OCI-LY3 (cell line): Measurements from ENCODE around the gene SYNPO2.

Experiments used
- H2AFZ ChIP-seq: fragments of 200-600, 300-600 bp; shearing (Covaris generic); 2 replicates; pipeline ENCODE4 v1.6.0; 2014; ENCODE audit warnings: antibody characterized with exemption, low read depth, low read length
- H3K27ac ChIP-seq: fragments of 200-600, 300-600 bp; sonication (generic); 2 replicates; pipeline ENCODE4 v1.5.1; 2014; ENCODE audit warnings: mild to moderate bottlenecking, low read length, moderate library complexity, mixed read lengths
- H3K27me3 ChIP-seq: fragments of 200-600, 300-600 bp; sonication (generic); 2 replicates; pipeline ENCODE4 v1.6.1; 2014; ENCODE audit warnings: low read depth, low read length, mixed read lengths
- H3K36me3 ChIP-seq: fragments of 200-600, 300-600 bp; sonication (generic); replicated peaks from 2 replicates; pipeline ENCODE3; 2014; ENCODE audit warnings: low read depth, low read length, mixed read lengths
- H3K4me1 ChIP-seq: fragments of 300-600, 200-600 bp; sonication (generic); 2 replicates; pipeline ENCODE4 v1.6.1; 2014; ENCODE audit warnings: low read length, mixed read lengths
- H3K4me2 ChIP-seq: fragments of 200-600, 300-600 bp; sonication (generic); 2 replicates; pipeline ENCODE4 v1.6.1; 2014; ENCODE audit warnings: low read length, mixed read lengths
- H3K4me3 ChIP-seq: fragments of 300-600, 200-600 bp; sonication (generic); 2 replicates; pipeline ENCODE4 v1.5.1; 2014; ENCODE audit warnings: antibody characterized with exemption, mild to moderate bottlenecking, low read length, moderate library complexity
- H3K79me2 ChIP-seq: fragments of 300-600, 200-600 bp; shearing (Covaris generic); 2 replicates; pipeline ENCODE4 v1.6.1; 2014; ENCODE audit warnings: mild to moderate bottlenecking, low read length, mixed read lengths
- H3K9ac ChIP-seq: fragments of 300-600, 200-600 bp; shearing (Covaris generic); 2 replicates; pipeline ENCODE4 v1.6.0; 2014; ENCODE audit warnings: mild to moderate bottlenecking, low read length, moderate library complexity
- H3K9me3 ChIP-seq: fragments of 200-600, 300-600 bp; shearing (Covaris generic); 2 replicates; pipeline ENCODE4 v1.6.1; 2014; ENCODE audit warnings: low read length, mixed read lengths; ENCODE audit not compliant: insufficient read depth
- H4K20me1 ChIP-seq: fragments of 200-600, 300-600 bp; sonication (generic); 2 replicates; pipeline ENCODE4 v1.6.1; 2016; ENCODE audit warnings: low read length, mixed read lengths; ENCODE audit not compliant: insufficient read depth
- CTCF ChIP-seq: fragments of 200-600, 300-600 bp; sonication (generic); IDR thresholded peaks from 2 replicates; pipeline ENCODE4 v1.5.1; 2014; ENCODE audit warnings: antibody characterized with exemption, low read length, low read depth
- EZH2phosphoT487 ChIP-seq: fragments of 200-600 bp; shearing (Covaris generic); IDR thresholded peaks from 2 replicates; pipeline ENCODE4 v1.6.1; 2018; ENCODE audit warnings: antibody characterized with exemption, mixed run types, low read depth

The SYNPO2 gene

GRCh38 chr4:119106036-119107000, 217.7 kb downstream of the SYNPO2 start:
- Histone ChIP-seq H3K4me2 (no peak overlapping the region), H3K27ac (no peak overlapping the region), H4K20me1 (no peaks in the 10 kb centered on the region), H3K9ac (no peak overlapping the region), H3K27me3 (no peaks in the 10 kb centered on the region), H3K79me2 (no peaks in the 10 kb centered on the region), H3K9me3 (no peaks in the 10 kb centered on the region), H3K4me1 (no peaks in the 10 kb centered on the region), H3K4me3 (no peak overlapping the region), H2AFZ (no peak overlapping the region), H3K36me3 (no peaks in the 10 kb centered on the region)
- TF ChIP-seq CTCF (no peak), EZH2phosphoT487 (no peak)

DNA sequence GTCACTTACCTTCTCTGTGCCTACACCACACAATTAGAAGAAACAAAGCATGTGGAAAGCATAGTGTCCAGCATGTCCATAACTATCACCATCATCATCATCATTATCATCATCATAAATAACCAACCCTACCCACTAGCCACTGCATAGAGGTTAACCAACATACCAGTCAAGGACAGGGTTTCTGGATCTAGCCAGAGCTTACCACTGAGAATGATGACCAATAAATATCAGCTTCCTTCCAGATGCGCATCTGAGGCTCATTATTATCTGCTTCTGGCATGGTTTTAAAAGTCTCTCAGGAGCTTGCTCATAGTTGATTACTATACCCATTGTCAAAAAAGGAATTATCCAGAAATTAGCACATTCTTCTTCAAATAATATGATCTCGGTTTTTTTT, 221.5 kb downstream of the SYNPO2 start:
- Histone ChIP-seq H3K9ac (no peak overlapping the region), H3K79me2 (no peaks in the 10 kb centered on the region), H3K4me1 (no peaks in the 10 kb centered on the region), H4K20me1 (no peaks in the 10 kb centered on the region), H3K36me3 (no peaks in the 10 kb centered on the region), H3K27ac (no peak overlapping the region), H3K4me2 (no peak overlapping the region), H3K9me3 (no peaks in the 10 kb centered on the region), H2AFZ (no peak overlapping the region), H3K4me3 (no peak overlapping the region), H3K27me3 (no peaks in the 10 kb centered on the region)
- no peak for TF ChIP-seq CTCF
- TF ChIP-seq EZH2phosphoT487: no peak
